SHP77 treated with DMSO at 0.1 percent for 48 hours (cell line): ENCODE measurements around the gene MIF.
"Not testable (repeated sequence)": the region's sequence is repeated elsewhere in the genome, so short reads cannot be mapped to it uniquely, and the experiment has no call there.

ENCODE experiments used
- DNase-seq: peaks from one replicate; lab custom pipeline; 2025; lab: John Stamatoyannopoulos, UW

The MIF gene

DNA sequence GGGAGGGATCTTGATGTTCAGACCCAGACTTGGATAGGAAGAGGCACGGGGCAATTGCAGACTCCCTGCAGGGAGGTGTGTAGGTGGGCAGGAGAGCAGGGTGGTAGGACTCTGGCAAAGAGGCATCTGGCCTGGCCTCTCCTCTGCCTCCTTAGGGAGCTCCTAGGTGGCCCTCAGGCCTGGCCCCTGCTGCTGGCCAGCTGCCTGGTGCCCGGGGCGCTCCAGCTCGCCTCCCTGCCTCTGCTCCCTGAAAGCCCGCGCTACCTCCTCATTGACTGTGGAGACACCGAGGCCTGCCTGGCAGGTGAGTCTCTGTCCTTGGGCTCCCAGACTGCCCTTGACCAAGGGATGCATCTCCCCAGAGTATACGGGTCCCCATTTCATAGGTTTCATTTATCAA, 16.6 kb upstream of the MIF start:
- DNase-seq, result no peak

DNA sequence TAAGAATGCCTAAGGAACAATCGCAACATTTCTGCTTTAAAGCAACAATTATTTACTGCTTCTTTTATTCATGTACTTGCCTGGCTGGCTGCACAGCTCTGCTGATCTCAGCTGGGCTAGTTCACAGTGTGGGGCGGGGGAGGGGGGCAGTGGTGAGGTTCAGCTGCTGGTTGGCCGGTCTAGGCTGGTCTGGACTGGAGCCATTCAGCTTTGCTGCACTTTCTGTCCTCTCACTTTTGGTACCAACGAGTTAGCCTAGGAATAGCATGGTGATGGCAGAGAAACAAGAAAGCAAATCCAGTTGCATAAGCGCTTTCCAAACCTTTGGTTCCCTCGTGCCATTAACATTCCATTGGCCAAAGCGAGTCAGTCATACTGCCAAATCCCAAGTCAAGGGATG, 16.0 kb upstream of the MIF start:
- no peak for DNase-seq

DNA sequence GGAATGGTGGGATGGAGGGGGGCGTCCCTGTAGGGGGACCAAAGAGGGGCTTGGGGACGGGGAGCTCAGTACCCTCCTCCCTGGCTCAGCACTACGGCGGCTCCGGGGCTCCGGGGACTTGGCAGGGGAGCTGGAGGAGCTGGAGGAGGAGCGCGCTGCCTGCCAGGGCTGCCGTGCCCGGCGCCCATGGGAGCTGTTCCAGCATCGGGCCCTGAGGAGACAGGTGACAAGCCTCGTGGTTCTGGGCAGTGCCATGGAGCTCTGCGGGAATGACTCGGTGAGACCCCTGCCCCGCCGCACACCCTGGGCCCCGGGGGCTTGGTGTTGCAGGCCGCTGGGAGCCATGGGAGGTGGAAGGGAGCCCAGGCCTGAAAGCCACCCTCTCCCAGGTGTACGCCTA, 11.8 kb upstream of the MIF start:
- no peak for DNase-seq

DNA sequence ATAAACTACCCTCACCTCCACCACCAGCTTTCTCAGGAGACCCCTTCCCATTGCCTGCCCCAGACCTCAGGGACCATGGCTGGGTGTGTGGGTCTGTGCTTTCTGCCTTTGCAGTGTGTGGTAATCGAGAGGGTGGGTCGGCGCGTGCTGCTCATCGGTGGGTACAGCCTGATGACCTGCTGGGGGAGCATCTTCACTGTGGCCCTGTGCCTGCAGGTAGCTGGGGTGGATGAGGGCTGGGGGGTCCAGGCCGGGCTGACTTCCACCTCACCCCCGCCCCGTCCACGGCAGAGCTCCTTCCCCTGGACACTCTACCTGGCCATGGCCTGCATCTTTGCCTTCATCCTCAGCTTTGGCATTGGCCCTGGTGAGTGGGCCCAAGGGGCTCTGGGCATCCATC, 10.5 kb upstream of the MIF start:
- no peak for DNase-seq

DNA sequence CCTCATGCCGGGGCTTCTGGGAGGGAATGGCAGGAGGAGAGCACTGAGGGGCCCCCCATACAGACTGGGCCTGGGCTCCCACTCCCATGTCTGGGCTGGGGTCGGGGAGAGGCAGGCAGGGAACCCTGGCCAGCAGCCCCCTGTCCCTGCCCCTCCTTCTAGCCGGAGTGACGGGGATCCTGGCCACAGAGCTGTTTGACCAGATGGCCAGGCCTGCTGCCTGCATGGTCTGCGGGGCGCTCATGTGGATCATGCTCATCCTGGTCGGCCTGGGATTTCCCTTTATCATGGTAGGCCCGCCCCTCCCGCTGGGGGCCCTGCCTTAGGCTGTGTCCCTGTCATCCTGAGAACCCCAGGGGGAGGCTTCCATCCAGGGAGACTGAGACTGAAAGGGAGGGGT, 10.0 kb upstream of the MIF start:
- no peak for DNase-seq

DNA sequence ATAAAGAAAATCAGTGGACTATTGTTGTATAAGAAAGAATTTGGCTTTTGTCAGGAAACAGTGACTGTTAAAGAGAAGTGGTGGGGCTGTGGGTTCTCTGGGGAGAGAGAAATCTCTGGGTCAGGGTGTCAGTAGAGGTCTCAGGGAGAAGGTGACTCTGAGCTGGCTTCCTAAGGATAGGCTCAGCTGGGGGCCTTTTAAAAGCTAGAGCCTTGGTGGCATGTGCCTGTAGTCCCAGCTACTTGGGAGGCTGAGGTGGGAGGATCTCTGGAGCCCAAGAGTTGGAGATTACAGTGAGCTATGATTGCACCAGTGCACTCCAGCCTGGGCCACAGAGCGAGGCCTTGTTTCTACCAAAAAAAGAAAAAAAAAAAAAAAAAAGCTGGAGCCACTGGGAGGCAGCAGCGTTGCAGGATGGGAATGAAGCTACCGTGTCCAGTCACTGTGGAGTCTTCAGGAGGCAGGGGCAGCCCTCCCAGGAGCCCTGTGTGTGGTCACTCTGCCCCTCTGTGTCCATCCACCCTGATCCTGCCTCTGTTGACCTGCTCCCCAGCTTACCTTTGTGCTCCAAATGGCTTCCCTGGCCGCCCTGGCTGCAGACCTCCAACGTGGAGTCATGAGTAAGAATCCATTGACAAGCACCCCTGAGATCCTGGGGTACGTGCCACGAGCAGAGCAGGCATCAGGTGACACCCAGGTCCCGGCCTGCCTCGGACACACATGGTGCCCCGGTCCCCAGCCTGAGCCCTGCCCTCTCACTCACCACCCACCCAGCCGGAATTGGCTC, 5.4 kb upstream of the MIF start:
- DNase-seq, result no peak

DNA sequence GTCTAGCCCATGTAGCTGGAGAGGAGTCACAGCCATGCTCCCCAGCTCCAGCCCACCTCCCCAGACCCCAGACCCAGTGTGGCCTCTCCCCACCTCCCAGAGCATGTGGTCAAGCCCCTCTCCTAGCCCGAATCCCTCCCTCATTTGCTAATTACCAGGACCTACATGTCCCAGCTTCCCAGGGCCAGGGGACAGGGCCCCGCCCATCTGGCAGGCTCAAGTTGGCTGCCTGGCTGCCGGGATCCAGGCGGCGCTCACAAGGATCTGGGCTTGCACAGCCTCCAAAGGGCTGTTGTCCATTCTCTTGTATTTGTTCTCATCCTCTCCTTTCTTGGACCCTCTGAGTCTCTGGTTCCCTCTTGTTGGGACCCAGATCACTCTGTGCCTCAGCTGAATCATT, 4.6 kb upstream of the MIF start:
- DNase-seq, result no peak

DNA sequence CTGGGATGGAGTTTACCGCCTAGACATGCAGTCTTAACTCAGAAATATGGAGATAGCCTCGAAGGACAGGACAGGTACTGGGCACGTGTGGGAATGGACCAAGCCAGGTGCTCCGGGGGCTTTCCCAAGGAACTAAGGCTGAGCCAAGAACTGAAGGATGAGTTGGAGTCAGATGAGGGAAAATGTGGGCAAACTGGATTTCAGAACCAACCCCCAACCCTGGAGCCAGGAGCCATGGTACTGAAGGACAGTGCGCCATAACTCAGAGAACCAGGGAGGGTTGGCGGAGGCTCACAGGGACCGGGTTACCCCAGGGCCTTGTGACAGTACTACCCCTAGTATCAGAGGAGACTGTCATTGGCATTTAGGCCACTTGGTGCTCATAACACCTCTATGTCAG, 2.5 kb upstream of the MIF start:
- DNase-seq, result no peak

DNA sequence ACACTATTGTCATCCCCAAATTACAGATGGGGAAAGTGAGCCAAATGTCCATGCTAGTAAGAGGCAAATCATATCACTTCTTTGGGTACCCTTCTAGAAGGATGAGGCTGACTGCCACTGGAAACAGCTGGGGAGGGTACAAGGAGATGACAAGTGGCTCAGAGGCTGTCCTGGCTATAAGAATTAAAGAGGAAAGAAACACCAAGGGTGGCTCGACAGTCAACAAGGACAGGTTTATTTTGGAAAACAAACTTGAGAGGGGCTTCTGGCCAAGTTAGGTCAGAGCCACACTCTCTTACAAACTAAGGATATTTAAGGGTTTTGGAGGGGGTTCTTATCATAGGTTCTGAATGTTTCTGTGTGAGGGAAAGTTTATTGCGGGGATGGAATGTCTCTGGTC, 2.1 kb upstream of the MIF start:
- no peak for DNase-seq

DNA sequence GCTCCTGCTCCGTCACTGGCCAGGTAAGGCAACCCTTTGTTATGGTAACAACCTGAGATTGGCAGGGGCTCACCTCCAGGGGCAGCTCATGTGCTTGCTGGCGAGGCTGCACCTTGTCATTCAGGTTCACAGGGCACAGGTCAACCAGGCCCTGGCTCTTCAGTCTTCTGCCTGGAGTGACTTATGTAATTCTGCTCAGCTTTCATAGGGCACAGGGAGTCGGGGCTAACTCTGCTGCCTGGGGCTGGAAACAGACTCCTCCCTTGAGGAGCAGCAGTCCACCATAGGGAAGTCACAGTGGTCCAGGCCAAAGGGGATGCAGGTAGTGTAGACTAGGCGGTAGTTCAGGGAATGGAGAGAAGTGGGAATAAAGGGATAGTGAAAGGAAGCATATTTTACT, 1.5 kb upstream of the MIF start:
- DNase-seq, result no peak

DNA sequence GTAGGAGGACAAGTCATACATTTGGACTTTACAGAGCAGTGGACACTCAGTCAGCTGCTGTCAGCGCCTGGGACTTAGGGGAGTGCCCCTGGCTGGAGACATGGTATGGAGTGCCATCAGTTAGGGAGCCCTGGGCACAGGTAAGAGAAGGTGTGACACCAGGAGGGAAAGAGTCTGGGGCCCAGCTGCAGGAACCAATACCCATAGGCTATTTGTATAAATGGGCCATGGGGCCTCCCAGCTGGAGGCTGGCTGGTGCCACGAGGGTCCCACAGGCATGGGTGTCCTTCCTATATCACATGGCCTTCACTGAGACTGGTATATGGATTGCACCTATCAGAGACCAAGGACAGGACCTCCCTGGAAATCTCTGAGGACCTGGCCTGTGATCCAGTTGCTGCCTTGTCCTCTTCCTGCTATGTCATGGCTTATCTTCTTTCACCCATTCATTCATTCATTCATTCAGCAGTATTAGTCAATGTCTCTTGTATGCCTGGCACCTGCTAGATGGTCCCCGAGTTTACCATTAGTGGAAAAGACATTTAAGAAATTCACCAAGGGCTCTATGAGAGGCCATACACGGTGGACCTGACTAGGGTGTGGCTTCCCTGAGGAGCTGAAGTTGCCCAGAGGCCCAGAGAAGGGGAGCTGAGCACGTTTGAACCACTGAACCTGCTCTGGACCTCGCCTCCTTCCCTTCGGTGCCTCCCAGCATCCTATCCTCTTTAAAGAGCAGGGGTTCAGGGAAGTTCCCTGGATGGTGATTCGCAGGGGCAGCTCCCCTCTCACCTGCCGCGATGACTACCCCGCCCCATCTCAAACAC, 850 bp upstream of the MIF start:
- DNase-seq, result no peak

DNA sequence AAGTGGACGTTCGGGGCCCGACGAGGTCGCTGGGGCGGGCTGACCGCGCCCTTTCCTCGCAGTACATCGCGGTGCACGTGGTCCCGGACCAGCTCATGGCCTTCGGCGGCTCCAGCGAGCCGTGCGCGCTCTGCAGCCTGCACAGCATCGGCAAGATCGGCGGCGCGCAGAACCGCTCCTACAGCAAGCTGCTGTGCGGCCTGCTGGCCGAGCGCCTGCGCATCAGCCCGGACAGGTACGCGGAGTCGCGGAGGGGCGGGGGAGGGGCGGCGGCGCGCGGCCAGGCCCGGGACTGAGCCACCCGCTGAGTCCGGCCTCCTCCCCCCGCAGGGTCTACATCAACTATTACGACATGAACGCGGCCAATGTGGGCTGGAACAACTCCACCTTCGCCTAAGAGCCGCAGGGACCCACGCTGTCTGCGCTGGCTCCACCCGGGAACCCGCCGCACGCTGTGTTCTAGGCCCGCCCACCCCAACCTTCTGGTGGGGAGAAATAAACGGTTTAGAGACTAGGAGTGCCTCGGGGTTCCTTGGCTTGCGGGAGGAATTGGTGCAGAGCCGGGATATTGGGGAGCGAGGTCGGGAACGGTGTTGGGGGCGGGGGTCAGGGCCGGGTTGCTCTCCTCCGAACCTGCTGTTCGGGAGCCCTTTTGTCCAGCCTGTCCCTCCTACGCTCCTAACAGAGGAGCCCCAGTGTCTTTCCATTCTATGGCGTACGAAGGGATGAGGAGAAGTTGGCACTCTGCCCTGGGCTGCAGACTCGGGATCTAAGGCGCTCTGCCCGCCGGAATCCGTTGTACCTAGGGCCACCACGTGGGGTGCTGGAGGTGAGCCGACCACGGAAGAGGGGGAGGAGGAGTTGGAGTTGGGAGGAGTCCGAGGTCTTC, 771 bp downstream of the MIF start:
- DNase-seq, result peak; percentile 32

DNA sequence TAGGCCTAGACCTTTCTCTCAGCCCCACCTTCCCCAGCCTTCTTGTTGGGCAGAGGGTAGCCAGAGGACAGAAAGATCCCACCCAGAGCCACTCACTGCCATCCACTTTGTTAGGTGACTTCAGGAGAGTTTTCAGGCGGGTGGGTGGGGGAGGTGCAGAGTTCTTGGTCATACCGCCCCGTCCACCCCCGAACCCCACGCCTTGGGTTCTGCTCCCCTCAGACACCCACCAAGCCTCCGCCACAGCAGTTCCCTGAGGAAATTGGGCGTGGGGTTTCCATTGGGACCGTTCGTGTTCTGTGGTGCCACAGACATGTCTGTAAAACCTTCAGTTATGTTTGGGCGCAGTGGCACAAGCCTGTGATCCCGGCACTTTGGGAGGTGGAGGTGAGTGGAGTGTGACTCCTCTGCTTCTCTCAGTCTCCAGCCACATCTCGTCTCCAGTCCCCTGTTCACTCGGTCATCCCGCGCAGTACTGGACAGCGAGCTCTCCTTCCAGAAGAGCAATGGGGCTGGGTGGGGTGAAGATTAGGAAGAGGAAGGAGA, 1.5 kb downstream of the MIF start:
- no peak for DNase-seq

DNA sequence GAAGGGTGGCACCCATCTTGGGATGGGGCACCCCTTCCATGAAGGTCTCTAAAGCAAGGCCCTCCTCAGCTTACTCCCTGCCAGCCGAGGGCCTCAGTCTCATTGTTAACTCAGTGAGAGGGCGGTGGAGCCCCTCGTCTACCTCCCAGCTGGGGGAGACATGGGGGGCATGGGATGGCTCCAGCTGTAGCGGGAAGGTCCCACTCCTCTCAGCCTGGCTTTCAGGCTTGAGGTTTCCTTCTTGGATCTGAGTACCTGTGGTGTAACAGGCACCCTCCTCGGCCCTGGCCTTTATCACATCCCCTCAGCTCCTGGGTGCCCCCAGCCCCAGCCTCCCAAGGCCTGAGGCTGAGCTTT, 2.0 kb downstream of the MIF start:
- no peak for DNase-seq

DNA sequence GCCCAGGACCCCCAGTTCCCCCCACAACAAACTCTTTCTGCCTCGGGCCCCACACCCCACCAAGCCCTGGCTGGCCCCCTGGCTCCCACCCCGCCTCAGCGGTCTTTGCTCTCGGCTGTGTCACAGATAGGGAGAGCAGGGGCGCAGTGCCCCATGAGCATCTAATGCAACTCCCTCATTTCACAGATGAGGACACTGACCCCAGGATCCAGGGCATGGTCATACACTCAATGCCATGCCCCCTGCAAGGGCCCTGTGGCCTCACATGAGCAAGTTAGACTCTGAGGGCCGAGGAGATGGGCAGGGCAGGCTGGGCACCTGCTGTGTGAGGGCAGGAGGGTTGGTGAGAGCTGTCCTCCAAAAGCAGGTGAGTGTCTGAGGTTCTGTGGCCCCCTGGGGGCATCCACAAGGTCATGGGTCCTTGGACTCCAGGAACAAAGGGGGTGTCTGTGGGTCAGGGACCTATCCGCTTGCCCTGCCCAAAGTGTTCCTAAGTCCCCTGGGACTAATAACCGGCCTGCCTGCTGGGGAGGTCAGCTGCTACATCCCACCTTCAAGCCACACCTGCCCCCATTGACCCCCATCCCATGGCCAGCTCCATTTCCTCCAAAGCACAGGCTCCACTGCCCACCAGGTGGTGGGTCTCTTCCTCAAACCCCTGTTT, 2.5 kb downstream of the MIF start:
- no peak for DNase-seq

DNA sequence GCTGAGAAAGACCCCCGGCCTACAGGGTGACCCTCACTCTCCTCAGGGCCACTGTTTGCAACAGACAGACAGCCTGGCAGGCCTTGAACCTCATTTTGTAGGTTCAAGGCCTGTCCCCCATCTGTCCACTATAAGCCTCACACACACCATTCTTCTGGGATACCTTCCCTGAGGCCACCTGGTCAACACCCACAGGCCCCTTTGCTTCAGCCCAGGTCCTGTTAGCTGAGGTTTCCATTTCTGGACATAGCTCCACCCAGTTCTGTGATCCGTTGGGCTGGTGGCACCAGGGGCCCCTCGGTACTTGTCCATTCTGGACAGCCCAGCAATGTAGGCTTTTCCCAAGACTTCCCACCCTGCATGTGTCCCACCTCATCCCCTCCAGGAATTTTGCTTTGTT, 3.1 kb downstream of the MIF start:
- DNase-seq, result no peak

DNA sequence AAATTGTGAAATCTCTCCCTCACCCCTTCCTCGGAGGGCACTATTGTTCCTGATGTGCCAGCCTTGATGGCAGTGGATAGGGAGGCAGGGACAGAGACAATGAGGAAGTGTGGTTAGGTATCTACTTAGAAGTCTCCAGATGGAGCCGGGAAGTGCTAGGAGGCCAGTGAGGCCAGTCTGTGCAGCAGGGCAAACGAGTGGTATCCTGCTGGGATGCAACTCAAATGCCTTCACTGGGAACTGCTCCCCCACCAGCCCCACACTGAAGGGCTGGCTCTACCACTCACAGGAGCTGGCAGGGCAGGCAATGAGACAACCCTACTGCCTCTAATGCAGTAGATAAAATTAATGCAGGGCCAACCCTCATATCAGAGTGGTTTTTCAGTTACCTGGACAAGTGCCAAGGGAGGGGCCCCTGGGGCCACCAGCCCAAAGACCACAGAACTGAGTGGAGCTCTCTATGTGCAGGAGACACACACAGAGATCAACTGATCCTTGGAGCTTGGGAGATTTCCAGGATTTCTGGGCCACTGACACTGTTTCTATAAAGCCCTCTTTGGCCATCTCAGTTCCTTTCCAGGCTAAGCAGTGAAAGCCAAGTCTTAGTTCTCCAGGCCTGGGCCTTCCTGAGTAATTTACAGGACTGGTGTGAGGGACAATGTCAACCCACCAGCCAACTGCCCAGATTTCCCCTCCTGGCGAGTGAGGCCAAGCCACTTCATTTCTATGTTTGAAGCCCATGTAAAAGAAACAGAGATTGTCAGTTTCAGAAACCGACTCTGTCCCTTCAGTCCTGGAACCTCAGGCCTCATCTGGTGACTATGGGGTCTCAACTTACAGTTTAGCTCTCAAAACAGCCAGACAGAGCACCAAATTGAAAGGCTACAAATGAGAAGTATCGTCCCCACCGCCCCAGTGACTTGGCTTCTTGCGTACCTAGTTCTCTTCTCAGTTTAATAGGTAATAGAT, 4.1 kb downstream of the MIF start:
- no peak for DNase-seq

DNA sequence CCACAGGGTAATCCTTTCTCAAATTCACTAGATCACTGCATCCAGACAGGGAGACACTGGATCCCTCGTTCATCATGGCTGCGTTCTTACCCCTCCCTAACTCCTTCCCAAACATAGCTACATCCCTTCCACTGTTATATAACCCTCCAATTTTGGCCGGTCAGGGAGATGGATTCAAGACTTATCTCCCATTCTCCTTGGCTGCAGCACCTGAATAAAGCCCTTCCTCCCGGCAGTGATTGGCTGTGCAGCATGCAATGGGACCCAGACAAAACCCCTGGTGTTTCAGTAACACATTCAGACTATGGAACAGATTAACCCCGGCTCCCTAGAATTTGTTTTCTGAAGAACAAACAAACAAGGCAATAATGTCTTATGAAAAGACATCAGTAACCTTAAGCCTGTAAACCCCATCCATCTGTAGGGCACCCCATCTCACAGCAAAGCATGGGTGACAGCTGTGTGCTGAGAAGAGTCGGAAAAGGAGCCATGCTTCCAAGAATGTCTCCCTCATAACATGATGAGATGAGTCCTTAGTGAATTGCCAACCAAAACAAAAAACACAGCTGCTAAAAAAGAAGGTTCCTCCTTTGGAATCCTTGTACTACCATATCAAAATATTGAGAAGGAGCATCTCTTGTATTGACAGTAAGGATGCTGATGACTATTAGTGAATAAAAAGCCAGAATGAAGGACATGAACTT, 5.0 kb downstream of the MIF start:
- DNase-seq, result no peak

DNA sequence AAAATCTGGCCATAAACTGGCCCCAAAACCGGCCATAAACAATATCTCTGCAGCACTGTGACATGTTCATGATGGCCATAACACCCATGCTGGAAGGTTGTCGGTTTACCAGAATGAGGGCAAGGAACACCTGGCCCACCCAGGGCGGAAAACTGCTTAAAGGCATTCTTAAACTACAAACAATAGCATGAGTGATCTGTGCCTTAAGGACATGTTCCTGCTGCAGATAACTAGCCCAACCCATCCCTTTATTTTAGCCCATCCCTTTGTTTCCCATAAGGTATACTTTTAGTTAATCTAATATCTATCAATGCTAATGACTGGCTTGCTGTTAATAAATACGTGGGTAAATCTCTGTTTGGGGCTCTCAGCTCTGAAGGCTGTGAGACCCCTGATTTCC, 6.0 kb downstream of the MIF start:
- DNase-seq, result not testable (repeated sequence)

DNA sequence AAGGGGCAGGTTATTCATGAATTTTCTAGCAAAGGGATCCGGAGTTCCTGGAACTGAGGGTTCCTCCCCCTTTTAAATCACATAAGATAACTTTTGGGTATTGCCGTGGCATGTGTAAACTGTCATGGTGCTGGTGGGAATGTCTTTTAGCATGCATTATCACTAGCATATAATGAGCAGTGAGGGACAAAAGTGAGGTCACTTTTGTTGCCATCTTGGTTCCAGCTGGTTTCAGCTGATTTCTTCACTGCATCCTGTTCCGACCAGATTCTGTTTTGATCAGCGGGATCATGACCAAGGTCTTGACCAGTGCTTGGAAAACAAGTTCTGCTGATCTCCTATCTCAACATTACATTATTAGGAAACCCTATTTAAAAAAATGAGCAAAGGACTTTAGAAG, 7.4 kb downstream of the MIF start:
- DNase-seq, result no peak
